Measurements from ENCODE around the gene WSB2. TPM values are rescaled to one million over a fixed set of nuclear protein-coding genes. Genes with fewer than 3 reads are reported as not detected.
"Not testable (repeated sequence)": the region's sequence is repeated elsewhere in the genome, so short reads cannot be mapped to it uniquely, and the experiment has no call there.

The WSB2 gene
- total RNA-seq, 3 donors from 2014 or later = 103 to 159 (median 119) TPM

GRCh38 chr12:118098401-118098800 is 37.4 kb upstream of the WSB2 start:
- Histone ChIP-seq H3K36me3 (ENCODE audit: low read depth) (no peaks in the 10 kb centered on the region), H3K4me1 (ENCODE audit: low read depth) (peaks cover 28% of the 10 kb centered on the region), H3K4me3 (no peak overlapping the region), H3K9me3 (no peaks in the 10 kb centered on the region)
- DNase-seq (peak in 2 of 3 donors; percentile 46 to 64), ATAC-seq (peak; percentile 79)
- no peak for TF ChIP-seq CTCF (IDR thresholded peaks at IDR 0.05)
- intact Hi-C loops (cut with DNase I, micrococcal nuclease) = no loop called here

GRCh38 chr12:118094039-118094438 is 33.1 kb upstream of the WSB2 start:
- no peaks in the 10 kb centered on the region for H3K36me3 ChIP-seq (ENCODE audit: low read depth)
- H3K9me3 ChIP-seq = no peaks in the 10 kb centered on the region
- ATAC-seq (no peak), DNase-seq (no peak)
- H3K4me3 ChIP-seq = no peak overlapping the region
- peaks cover 8% of the 10 kb centered on the region for H3K4me1 ChIP-seq (ENCODE audit: low read depth)
- intact Hi-C loops (cut with DNase I, micrococcal nuclease) = no loop called here
- TF ChIP-seq CTCF (IDR thresholded peaks at IDR 0.05) = no peak

- Histone ChIP-seq H3K4me1 (ENCODE audit: low read depth) (no peaks in the 10 kb centered on the region), H3K36me3 (ENCODE audit: low read depth) (no peaks in the 10 kb centered on the region), H3K9me3 (no peaks in the 10 kb centered on the region), H3K4me3 (no peak overlapping the region)
- ATAC-seq (peak; percentile 33), DNase-seq (peak in 2 of 3 donors; percentile 35 to 38)
- TF ChIP-seq CTCF (IDR thresholded peaks at IDR 0.05) = no peak
- intact Hi-C loops (cut with DNase I, micrococcal nuclease) = no loop called here
Observed at GRCh38 chr12:118089782-118090181, 28.8 kb upstream of the WSB2 start.

- Histone ChIP-seq H3K4me3 (no peak overlapping the region), H3K9me3 (no peaks in the 10 kb centered on the region), H3K4me1 (ENCODE audit: low read depth) (no peaks in the 10 kb centered on the region), H3K36me3 (ENCODE audit: low read depth) (peaks cover 10% of the 10 kb centered on the region)
- ATAC-seq (no peak), DNase-seq (no peak)
- TF ChIP-seq CTCF (IDR thresholded peaks at IDR 0.05) = no peak
- intact Hi-C loops (cut with DNase I, micrococcal nuclease) = no loop called here
Observed at GRCh38 chr12:118082161-118082560, 21.2 kb upstream of the WSB2 start.

GRCh38 chr12:118081521-118081920 is 20.5 kb upstream of the WSB2 start:
- H3K9me3 ChIP-seq; ATAC-seq; H3K4me3 ChIP-seq; intact Hi-C loops (cut with DNase I, micrococcal nuclease); DNase-seq; H3K4me1 ChIP-seq (ENCODE audit: low read depth): not testable (repeated sequence)
- H3K36me3 ChIP-seq (ENCODE audit: low read depth) = peaks cover 10% of the 10 kb centered on the region

GRCh38 chr12:118073768-118074167 is 12.8 kb upstream of the WSB2 start:
- intact Hi-C loops (cut with DNase I, micrococcal nuclease) = no loop called here
- H3K4me1 ChIP-seq (ENCODE audit: low read depth) = no peaks in the 10 kb centered on the region
- DNase-seq = no peak
- TF ChIP-seq CTCF (IDR thresholded peaks at IDR 0.05) = no peak
- ATAC-seq = no peak
- no peaks in the 10 kb centered on the region for H3K36me3 ChIP-seq (ENCODE audit: low read depth)
- no peaks in the 10 kb centered on the region for H3K9me3 ChIP-seq
- no peak overlapping the region for H3K4me3 ChIP-seq

Data from mucosa of descending colon (tissue), 3 donors.